Activated T-cell treated with anti-CD3 and anti-CD28 coated beads for 48 hours (primary cell): ENCODE data around the gene ZNF180.
"Not testable (repeated sequence)": the region's sequence is repeated elsewhere in the genome, so short reads cannot be mapped to it uniquely, and the experiment has no call there.

Experiments used
- DNase-seq: peaks from one replicate; pipeline ENCODE4 v3.0.0-alpha.2; 2020; ENCODE audit warnings: low read depth

ZNF180 gene

DNA sequence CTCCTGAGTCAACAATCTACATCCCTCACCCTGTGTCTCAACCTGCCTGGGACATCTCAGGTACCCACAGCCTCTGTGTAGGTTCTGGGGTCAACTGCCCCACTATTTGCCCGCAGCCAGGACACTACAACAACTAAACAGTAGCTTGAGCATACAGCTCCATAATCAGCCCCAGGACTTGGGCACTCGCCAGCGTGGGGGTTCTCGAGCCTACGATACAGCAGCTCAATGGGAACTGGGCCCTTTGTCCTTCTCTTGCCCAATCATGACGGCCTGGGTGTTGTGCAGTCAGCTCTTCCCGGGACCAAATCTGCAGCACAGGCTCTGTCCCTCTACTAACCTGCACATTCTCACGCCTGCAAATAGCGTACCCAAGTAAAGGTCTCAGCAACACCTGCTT lies 1.3 kb downstream of the ZNF180 start:
- DNase-seq, result no peak

DNA sequence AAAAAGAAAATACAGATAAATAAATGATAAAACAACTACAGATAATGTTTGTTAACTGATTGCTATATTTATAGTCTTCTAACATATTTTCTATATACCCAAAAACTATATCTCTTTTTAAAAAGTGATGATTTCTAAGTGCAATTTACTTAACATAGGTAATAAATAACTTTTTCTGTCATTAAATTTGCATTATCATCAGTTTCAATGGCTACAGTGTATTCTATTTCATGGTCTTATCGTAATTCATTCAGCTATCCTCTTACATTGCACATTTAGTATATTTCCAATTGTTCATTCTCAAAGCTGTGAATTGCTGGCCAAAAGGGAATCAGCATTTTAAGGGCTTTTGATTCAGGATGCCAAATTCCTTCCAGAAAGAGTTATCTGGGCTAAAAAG lies 3.6 kb downstream of the ZNF180 start:
- DNase-seq, result no peak

DNA sequence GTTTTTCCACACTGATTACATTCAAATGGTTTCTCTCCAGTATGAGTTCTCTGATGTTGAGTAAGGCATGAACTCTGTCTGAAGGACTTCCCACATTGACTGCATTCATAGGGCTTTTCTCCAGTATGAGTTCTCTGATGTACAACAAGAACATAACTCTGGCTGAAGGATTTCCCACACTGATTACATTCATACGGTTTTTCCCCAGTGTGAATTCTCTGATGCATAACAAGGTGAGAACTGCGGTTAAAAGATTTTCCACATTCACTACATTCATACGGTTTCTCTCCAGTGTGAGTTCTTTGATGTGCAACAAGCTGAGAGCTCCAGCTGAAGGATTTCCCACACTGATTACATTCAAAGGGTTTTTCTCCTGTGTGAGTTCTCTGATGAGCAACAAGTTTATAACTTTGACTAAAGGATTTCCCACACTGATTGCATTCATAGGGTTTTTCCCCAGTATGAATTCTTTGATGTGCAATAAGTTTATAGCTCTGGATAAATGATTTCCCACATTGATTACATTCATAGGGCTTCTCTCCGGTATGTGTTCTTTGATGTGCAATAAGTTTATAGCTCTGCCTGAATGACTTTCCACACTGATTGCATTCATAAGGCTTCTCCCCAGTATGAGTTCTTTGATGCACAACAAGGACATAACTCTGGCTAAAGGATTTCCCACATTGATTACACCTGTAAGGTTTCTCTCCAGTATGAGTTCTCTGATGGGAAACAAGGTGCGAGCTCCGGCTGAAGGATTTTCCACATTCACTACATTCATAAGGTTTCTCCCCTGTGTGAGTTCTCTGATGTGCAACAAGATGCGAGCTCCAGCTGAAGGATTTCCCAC lies 23.5 kb downstream of the ZNF180 start:
- no peak for DNase-seq

DNA sequence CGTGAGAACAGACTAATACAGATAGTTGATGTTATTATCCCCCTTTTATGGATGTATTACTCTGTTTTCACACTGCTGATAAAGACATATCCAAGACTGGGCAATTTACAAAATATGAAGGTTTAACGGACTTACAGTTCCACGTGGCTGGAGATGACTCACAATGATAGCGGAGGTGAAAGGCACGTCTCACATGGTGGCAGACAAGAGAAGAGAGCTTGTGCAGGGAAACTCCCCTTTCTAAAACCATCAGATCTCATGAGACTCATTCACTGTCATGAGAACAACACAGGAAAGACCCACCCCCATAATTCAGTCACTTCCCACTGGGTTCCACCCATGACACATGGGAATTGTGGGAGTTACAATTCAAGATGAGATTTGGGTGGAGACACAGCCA lies 31.6 kb downstream of the ZNF180 start:
- DNase-seq, result not testable (repeated sequence)

DNA sequence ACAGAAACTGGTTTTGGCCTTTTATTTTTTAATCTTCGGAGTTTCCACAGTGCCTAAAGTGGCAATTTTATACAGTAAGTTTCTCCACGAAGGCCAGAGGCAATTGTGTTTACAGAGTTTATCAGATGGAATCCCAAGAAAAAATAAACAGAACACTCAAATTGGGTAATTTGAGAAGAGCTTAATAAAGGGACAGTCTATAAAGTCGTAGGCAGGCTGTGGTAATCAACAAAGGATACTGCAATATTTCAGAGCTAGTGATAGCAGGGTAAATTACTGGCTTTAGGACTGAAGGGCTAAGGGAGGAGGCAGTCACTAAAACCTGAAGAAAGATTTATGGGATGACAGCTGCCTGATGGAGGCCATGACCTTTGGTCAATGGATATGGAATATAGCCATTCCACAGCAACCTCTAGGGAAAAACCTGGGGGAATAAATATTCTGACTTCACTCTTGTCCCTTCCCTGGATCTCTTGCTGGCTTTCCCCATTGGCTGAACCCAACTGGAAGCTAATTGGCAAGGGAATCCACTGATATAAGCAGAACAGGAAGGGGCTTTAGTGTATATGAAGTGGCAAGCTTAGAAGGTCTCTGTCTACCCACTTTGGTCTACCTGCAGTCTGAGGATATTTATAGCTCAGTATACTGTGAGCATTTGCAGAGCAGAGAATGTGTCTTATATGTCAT lies 37.6 kb downstream of the ZNF180 start:
- DNase-seq, result not testable (repeated sequence)

DNA sequence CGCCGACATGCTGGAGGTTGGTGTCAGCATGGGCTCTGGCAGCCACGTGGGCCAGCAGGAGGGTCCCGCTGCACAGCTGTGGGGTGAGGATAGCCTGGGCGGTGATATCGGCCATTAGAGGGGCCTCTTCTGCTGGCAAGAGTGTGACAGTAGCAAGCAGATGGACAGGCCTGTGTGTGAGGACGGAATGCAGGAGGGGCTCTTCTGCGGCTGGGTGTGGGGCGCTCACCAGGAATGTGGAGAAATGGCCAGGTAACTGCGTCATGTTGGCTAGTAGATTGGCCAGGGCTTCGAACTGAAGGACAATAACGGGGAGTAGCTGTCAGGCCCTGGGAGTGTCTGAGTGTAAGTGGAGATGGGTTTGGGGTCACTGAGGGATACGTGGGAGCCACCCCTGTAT lies 44.3 kb downstream of the ZNF180 start:
- DNase-seq, result not testable (repeated sequence)

DNA sequence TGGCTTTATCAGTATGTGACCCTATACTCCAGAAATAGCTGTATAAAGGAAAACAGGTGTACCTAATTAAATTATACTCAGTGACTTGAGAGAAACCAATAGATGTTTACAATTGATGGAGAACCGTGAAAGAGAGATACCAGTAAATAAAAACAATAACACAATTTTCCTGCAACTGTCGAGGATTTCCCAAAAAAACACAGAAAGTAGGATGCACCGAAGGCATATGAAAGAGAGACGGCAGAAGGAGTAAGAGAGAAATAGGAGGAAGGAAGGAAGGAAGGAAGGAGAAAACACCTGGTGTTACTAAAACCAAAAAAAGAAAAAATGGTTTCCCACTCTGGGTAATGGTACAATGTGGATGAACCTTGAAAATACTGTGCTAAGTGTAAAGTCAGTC lies 45.2 kb downstream of the ZNF180 start:
- DNase-seq, result no peak

DNA sequence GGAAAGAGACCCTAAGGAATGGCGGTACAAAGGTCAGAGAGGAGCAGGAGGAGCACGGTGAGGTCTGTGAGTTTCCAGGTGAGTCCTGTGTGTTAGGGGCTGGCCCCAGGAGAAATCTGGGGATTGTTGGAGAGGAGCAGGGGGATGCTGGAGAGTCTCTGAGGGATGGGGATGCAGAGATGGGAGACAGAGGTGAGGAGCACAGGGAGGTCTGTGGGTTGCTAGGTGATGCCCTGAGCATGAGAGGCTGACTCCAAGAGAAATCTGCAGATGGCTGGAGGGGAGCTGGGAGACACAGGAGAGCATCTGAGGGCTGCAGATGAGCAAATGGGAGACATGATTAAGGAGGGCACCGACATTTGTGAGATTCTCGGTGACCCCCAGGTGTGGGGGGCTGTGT lies 48.0 kb downstream of the ZNF180 start:
- no peak for DNase-seq

DNA sequence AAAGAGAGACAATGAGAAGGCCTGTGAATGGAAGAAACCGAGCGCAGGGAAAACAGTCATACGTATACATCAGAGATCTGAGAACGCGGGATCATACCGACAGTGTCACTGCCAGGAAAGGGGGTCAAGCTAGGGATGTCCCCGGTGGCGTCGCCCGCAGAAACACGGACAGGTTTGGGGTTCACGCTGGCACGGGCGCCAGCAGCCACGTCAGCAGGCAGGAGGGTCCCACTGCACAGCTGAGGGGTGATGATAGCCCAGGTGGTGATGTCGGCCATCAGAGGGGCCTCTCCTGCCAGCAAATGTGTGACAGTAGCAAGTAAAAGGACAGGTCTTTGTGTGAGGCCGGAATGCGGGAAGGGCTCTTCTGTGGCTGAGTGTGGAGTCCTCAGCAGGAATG lies 48.6 kb downstream of the ZNF180 start:
- DNase-seq, result no peak

DNA sequence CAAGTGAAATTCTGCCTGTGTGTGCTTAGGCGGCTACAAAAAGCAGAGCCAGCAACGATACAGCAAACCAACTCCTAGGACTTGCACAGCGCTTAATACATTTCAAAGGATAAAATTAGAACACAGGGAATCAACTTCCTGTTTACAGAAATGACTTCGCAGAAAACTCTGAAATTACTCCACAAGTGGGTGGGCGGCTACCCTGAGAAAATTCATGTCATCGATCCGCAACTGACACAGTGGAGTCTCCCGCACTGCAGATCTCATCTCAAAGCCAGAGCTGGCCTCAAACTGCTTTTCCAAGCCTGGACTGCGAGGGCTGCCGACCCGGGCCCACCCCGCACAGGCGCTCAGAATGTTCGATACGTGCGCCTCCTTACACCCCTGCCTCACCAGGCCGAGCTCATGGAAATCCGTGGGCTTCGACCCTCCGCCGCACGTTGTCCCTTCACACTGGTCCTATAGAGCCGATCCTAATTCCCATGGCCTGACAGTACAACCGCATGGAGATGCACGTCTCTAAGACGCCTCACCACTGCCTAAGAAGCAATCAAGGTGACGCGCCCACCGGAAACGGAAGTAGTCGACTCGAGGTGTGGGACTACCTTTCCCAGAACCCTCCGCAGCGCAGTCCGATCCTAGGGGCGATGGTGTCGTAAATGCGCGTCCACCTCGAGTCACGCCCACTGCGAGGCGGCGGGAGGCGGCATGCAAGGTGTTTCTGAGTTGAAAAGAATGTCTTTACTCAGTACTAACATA lies 52.2 kb downstream of the ZNF180 start, which contains the start of gene ZNF229:
Gene ZNF229, minus strand, starts transcription at position 557 of the 759 bp plus-strand sequence. CDS start 5,625 bp downstream, outside the sequence.
- DNase-seq, result peak; percentile 66

DNA sequence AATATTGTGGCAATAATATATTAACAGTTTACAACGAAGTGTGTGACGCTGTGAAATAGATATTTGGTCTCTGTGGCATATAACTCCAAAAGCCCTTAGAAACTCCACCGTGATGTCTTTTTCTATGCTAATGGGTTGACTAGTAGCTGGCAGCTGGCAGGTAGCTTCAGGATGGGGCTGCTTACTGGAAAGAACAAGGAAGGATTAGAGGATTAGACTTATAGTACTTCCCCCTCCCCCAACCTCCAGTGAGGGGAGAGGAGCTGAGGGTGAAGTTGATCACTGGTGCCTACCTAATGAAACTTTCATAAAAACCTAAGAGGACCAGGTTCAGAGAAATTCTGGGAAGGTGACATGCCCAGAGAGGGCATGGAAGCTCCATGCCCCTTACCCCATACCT lies 61.9 kb downstream of the ZNF180 start:
- DNase-seq, result no peak

DNA sequence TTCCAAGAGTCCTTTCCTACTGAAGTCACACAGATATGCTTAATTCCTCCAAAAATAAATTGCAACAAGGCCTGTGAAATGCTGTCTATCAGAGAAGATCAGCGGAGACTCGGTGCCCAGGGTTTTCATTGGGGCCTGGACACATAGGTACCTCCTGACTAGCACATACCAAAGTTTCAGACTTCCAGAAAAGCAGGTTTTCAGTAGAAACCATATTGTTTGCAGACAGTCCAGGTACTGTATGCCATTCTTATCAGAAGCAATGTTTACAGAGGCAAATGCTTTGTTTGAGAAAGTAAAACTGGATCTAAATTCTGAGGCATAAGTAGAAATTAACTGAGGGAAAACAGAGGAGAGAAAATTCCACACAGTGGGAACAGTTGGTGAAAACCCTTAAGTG lies 64.9 kb downstream of the ZNF180 start:
- DNase-seq, result no peak

DNA sequence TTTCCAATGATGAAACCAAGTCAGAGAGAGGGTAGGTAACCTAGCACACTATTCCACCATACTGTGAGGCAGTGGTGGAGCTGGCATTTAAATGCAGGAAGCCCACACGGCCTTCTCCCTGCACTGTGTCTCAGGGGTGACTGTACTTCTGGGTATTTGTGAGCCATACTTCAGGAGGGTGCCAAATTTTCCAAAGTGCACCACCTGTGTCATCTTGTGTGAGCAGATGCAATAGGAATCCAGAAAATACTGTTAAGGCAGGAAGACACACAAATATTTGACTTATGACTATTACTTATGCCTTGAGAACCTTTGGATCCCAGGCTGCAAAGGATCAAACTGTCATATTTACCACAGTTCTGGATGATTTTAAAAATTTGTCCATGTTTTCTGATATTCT lies 69.4 kb downstream of the ZNF180 start:
- DNase-seq, result no peak
